HEK293 (cell line): ENCODE measurements around the gene XKR3.

Experiments
- CTCF ChIA-PET: fragments of 350-600 bp; formaldehyde crosslinking; extraction: SDS; loops from one replicate; lab custom pipeline; 2021; ENCODE audit warnings: antibody characterized with exemption; lab: Yijun Ruan, JAX
- POLR2A ChIA-PET: fragments of 300-600 bp; formaldehyde crosslinking; extraction: SDS; loops from one replicate; lab custom pipeline; 2020; ENCODE audit warnings: antibody characterized with exemption, inconsistent platforms; lab: Yijun Ruan, JAX
- H3K27ac ChIP-seq: fragments of 200-500 bp; sonication (Bioruptor generic); 2 replicates; pipeline ENCODE4 v1.5.1; 2014; ENCODE audit warnings: low read depth, low read length, control low read depth, inconsistent platforms; ENCODE audit errors: extremely low read depth
- H3K36me3 ChIP-seq, 2 experiments: fragments of 200-500 bp in 1 of 2; sonication (Bioruptor generic) in 1 of 2; 1 replicate in 1 of 2; 2 replicates in 1 of 2; pipeline ENCODE4 v1.5.1; 2014 to 2017; ENCODE audit warnings: inconsistent platforms in 2 of 2, low read length in 2 of 2; ENCODE audit not compliant: control insufficient read depth in 2 of 2, insufficient read depth in 1 of 2
- H3K4me1 ChIP-seq: fragments of 200-500 bp; sonication (Bioruptor generic); 2 replicates; pipeline ENCODE4 v1.5.1; 2014; ENCODE audit warnings: mild to moderate bottlenecking, low read length, inconsistent platforms; ENCODE audit not compliant: control insufficient read depth, insufficient read depth
- H3K4me3 ChIP-seq: 2 replicates; pipeline ENCODE4 v1.5.1; 2011; ENCODE audit warnings: low read depth, mild to moderate bottlenecking, control low read depth, low read length, moderate library complexity
- H3K9me3 ChIP-seq: fragments of 200-500 bp; sonication (Bioruptor generic); 2 replicates; pipeline ENCODE4 v1.5.1; 2014; ENCODE audit warnings: low read depth, low read length, inconsistent platforms; ENCODE audit not compliant: control insufficient read depth, insufficient read depth
- HOXA7 ChIP-seq: sonication (generic); formaldehyde crosslinking; IDR thresholded peaks from 2 replicates; pipeline ENCODE4 v1.8.1; 2022; ENCODE audit warnings: missing genetic modification reagents, borderline replicate concordance
- SP2 ChIP-seq: fragments of 450-650 bp; formaldehyde crosslinking; IDR thresholded peaks from 2 replicates; pipeline ENCODE4 v1.5.1; 2016; ENCODE audit warnings: missing biosample characterization, missing genetic modification characterization
- ZBTB10 ChIP-seq: fragments of 450-650 bp; formaldehyde crosslinking; IDR thresholded peaks from 2 replicates; pipeline ENCODE4 v1.5.1; 2016; ENCODE audit warnings: missing biosample characterization, missing genetic modification characterization
- ZBTB8A ChIP-seq: fragments of 450-650 bp; formaldehyde crosslinking; IDR thresholded peaks from 2 replicates; pipeline ENCODE4 v1.5.1; 2016; ENCODE audit warnings: missing biosample characterization, missing genetic modification characterization
- ZIC2 ChIP-seq: fragments of 450-650 bp; formaldehyde crosslinking; IDR thresholded peaks from 2 replicates; pipeline ENCODE4 v1.5.1; 2016; ENCODE audit warnings: missing biosample characterization, missing genetic modification characterization
- ZNF138 ChIP-seq: fragments of 450-650 bp; formaldehyde crosslinking; IDR thresholded peaks from 2 replicates; pipeline ENCODE4 v1.5.1; 2016; ENCODE audit warnings: missing biosample characterization, missing genetic modification characterization, borderline replicate concordance
- ZNF184 ChIP-seq: fragments of 450-650 bp; IDR thresholded peaks from 2 replicates; pipeline ENCODE4 v1.5.1; 2018; ENCODE audit warnings: missing biosample characterization, mild to moderate bottlenecking, missing genetic modification characterization
- ZNF335 ChIP-seq: fragments of 450-650 bp; formaldehyde crosslinking; conservative IDR thresholded peaks from 2 replicates; pipeline ENCODE4 v1.5.1; 2016; ENCODE audit warnings: missing biosample characterization, missing genetic modification characterization
- ZNF366 ChIP-seq: fragments of 450-650 bp; formaldehyde crosslinking; conservative IDR thresholded peaks from 2 replicates; pipeline ENCODE4 v1.5.1; 2016; ENCODE audit warnings: missing biosample characterization, missing genetic modification characterization
- ZNF510 ChIP-seq: fragments of 450-650 bp; formaldehyde crosslinking; IDR thresholded peaks from 2 replicates; pipeline ENCODE4 v1.5.1; 2018; ENCODE audit warnings: mild to moderate bottlenecking, missing genetic modification characterization, missing biosample characterization; ENCODE audit not compliant: insufficient replicate concordance
- ZNF514 ChIP-seq: fragments of 450-650 bp; formaldehyde crosslinking; IDR thresholded peaks from 2 replicates; pipeline ENCODE4 v1.5.1; 2016; ENCODE audit warnings: missing biosample characterization, missing genetic modification characterization
- ZNF621 ChIP-seq: fragments of 450-650 bp; formaldehyde crosslinking; IDR thresholded peaks from 2 replicates; pipeline ENCODE4 v1.5.1; 2017; ENCODE audit warnings: missing biosample characterization, missing genetic modification characterization
- ZNF623 ChIP-seq: fragments of 450-650 bp; formaldehyde crosslinking; IDR thresholded peaks from 2 replicates; pipeline ENCODE4 v1.5.1; 2016; ENCODE audit warnings: missing biosample characterization, missing genetic modification characterization
- ZNF629 ChIP-seq: fragments of 450-650 bp; formaldehyde crosslinking; IDR thresholded peaks from 2 replicates; pipeline ENCODE4 v1.5.1; 2017; ENCODE audit warnings: missing biosample characterization, missing genetic modification characterization
- ZNF792 ChIP-seq: fragments of 450-650 bp; formaldehyde crosslinking; IDR thresholded peaks from 2 replicates; pipeline ENCODE4 v1.5.1; 2016; ENCODE audit warnings: missing biosample characterization, missing genetic modification characterization
- ZXDB ChIP-seq: fragments of 450-650 bp; formaldehyde crosslinking; IDR thresholded peaks from 2 replicates; pipeline ENCODE4 v1.5.1; 2016; ENCODE audit warnings: missing biosample characterization, missing genetic modification characterization
- TF ChIP-seq, protein P1 (sequence below): fragments of 450-650 bp; formaldehyde crosslinking; IDR thresholded peaks from 2 replicates; pipeline ENCODE4 v1.5.1; 2016; ENCODE audit warnings: missing biosample characterization, missing genetic modification characterization

XKR3 gene

DNA sequence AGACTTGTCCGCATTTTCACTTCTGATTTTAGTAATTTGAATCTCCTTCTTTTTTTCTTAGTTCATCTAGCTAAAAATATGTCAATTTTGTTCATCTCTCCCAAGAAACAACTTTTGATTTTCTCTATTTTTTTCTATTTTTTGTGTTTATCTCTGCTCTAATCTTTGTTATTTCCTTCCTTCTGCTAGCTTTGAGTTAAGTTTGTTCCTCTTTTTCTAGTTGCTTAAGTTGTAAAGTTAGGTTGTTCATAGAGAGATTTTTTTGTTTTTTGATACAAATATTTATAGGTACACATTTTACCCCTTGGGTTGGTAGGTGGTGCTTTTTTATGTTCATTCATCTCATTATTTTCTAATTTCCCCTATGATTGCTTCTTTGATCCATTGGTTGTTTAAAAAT is 22.1 kb upstream of the XKR3 start:
- POLR2A ChIA-PET = no interaction called here
- Histone ChIP-seq H3K9me3 (no peaks in the 10 kb centered on the region), H3K27ac (no peak overlapping the region)
- no peak for TF ChIP-seq ZNF184 (tag by site-specific recombination)
- no peak for TF ChIP-seq ZNF621 (tag by site-specific recombination)
- no peak for TF ChIP-seq ZNF623 (tag by site-specific recombination)
- no peak for TF ChIP-seq ZIC2 (tag by site-specific recombination)
- no peak for TF ChIP-seq HOXA7
- no peak for TF ChIP-seq ZNF366 (tag by site-specific recombination)
- TF ChIP-seq, protein P1, sequence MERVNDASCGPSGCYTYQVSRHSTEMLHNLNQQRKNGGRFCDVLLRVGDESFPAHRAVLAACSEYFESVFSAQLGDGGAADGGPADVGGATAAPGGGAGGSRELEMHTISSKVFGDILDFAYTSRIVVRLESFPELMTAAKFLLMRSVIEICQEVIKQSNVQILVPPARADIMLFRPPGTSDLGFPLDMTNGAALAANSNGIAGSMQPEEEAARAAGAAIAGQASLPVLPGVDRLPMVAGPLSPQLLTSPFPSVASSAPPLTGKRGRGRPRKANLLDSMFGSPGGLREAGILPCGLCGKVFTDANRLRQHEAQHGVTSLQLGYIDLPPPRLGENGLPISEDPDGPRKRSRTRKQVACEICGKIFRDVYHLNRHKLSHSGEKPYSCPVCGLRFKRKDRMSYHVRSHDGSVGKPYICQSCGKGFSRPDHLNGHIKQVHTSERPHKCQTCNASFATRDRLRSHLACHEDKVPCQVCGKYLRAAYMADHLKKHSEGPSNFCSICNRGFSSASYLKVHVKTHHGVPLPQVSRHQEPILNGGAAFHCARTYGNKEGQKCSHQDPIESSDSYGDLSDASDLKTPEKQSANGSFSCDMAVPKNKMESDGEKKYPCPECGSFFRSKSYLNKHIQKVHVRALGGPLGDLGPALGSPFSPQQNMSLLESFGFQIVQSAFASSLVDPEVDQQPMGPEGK (tag by site-specific recombination) = no peak
- no peak for TF ChIP-seq ZNF792 (tag by site-specific recombination)
- TF ChIP-seq ZBTB8A (tag by site-specific recombination) = no peak
- TF ChIP-seq ZNF138 (tag by site-specific recombination) = no peak
- no peak for TF ChIP-seq ZNF629 (tag by site-specific recombination)
- TF ChIP-seq, all 188 proteins: peak for 0
- no peak overlapping the region for H3K4me3 ChIP-seq
- no peaks in the 10 kb centered on the region for H3K4me1 ChIP-seq
- CTCF ChIA-PET = interaction anchor here (1.6 kb wide), 1 partner anchor 13 kb away, joined by 6 read pairs; no protein-coding TSS in a partner anchor
- no peaks in the 10 kb centered on the region for H3K36me3 ChIP-seq

- Histone ChIP-seq H3K36me3 (no peaks in the 10 kb centered on the region), H3K4me3 (no peak overlapping the region), H3K9me3 (no peaks in the 10 kb centered on the region), H3K4me1 (no peaks in the 10 kb centered on the region), H3K27ac (no peak overlapping the region)
- CTCF ChIA-PET = no interaction called here
- POLR2A ChIA-PET = no interaction called here
- TF ChIP-seq SP2 (tag by site-specific recombination) (no peak), ZNF510 (tag by site-specific recombination) (no peak), ZXDB (tag by site-specific recombination) (no peak), ZNF514 (tag by site-specific recombination) (no peak), ZBTB10 (tag by site-specific recombination) (no peak), ZNF335 (no peak)
- TF ChIP-seq, protein P1 (tag by site-specific recombination) = no peak
Measured at GRCh38 chr22:16845881-16846280, 20.7 kb upstream of the XKR3 start.
